Measurements from ENCODE around the gene RCOR1. TPM values are rescaled to one million over a fixed set of nuclear protein-coding genes. Genes with fewer than 3 reads are reported as not detected.

Gene RCOR1
- total and polyA plus RNA-seq, 10 donors: 3.7 to 30.6 (median 21.1) TPM

DNA sequence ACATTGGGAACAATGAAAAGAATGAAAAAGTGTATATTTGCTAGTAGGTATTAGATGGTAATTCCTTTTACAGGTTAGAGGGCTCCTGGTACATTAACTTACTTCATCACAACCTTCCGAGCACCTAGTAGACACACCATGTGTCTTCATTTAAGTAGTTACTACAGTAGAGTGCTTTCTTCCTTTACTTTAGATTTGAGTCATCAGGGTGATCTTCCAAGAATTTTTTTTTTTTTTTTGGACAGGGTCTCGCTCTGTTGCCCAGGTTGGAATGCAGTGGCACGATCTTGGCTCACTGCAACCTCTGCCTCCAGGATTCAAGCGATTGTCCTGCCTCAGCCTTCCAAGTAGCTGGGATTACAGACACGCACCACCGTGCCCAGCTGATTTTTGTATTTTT is 105.1 kb downstream of the RCOR1 start:
- no peak for TF ChIP-seq POLR2AphosphoS5 (IDR thresholded peaks at IDR 0.05)
- TF ChIP-seq POLR2A (IDR thresholded peaks at IDR 0.05): no peak
- TF ChIP-seq, protein P1, sequence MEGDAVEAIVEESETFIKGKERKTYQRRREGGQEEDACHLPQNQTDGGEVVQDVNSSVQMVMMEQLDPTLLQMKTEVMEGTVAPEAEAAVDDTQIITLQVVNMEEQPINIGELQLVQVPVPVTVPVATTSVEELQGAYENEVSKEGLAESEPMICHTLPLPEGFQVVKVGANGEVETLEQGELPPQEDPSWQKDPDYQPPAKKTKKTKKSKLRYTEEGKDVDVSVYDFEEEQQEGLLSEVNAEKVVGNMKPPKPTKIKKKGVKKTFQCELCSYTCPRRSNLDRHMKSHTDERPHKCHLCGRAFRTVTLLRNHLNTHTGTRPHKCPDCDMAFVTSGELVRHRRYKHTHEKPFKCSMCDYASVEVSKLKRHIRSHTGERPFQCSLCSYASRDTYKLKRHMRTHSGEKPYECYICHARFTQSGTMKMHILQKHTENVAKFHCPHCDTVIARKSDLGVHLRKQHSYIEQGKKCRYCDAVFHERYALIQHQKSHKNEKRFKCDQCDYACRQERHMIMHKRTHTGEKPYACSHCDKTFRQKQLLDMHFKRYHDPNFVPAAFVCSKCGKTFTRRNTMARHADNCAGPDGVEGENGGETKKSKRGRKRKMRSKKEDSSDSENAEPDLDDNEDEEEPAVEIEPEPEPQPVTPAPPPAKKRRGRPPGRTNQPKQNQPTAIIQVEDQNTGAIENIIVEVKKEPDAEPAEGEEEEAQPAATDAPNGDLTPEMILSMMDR (IDR thresholded peaks at IDR 0.05 in 8 of 11, conservative IDR thresholded peaks at IDR 0.05 in 3 of 11): no peak
- DNase-seq: no peak
- Histone ChIP-seq H3K4me1 (peaks cover 6 to 56% (median 22%) of the 10 kb centered on the region in 6 donors), H3K36me3 (peaks cover 0 to 16% (median 2%) of the 10 kb centered on the region in 6 donors), H3K27ac (no peak overlapping the region), H3K4me3 (no peak overlapping the region), H3K27me3 (replicated peaks in 1 of 7) (no peaks in the 10 kb centered on the region), H3K9me3 (no peaks in the 10 kb centered on the region)
- intact Hi-C loops (cut with DNase I; ENCODE audit: low total_unique reads): loop anchor here (10.0 kb wide), 1 partner anchor 397 kb away; the partner anchor contains the start of gene EXOC3L4
- 93 to 98% (median 97%) methylated on average over 6 of the region's 6 CpGs for WGBS, 5 donors

DNA sequence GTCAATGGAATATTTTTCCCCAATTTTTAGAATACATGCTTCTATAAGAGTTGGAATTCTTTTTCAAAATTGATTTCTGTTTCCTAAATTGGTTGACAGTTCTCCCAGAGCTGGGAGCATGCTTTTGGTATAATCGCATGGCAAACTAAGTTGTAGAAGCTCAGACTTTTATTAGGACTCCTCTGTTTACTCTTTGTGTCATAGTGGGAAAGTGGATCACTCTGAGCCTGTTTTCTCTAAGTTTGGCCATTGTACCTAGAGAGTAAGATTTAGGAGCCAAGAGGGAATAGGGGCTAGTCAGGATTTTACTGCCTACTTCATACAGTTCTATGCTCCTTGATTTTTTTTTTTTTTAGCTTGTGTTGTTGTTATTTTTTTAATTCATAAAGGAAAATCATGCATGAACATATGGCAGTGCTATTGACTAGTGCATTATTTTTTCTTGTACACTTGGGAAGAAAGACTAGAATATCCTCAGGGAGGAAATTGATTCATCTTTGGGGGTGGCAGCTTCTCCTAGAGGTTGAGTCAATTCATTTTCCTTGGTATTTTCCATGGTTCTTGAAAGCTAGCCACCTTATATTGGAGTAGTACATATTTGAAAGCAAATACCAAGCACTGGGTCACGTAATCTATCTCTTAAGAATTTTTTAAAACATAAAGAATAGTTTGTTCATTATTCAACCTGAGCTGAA is 107.1 kb downstream of the RCOR1 start:
- H3K9me3 ChIP-seq: peaks cover 0 to 10% (median 0%) of the 10 kb centered on the region in 8 donors
- DNase-seq: no peak
- H3K27me3 ChIP-seq (replicated peaks in 1 of 7): no peaks in the 10 kb centered on the region
- H3K27ac ChIP-seq: no peak overlapping the region
- TF ChIP-seq POLR2AphosphoS5 (IDR thresholded peaks at IDR 0.05) (no peak), POLR2A (IDR thresholded peaks at IDR 0.05) (no peak)
- TF ChIP-seq, protein P1 (IDR thresholded peaks at IDR 0.05 in 8 of 11, conservative IDR thresholded peaks at IDR 0.05 in 3 of 11): no peak
- peaks cover 4 to 35% (median 13%) of the 10 kb centered on the region in 6 donors for H3K4me1 ChIP-seq
- no peak overlapping the region for H3K4me3 ChIP-seq
- WGBS, 5 donors: 94 to 98% (median 96%) methylated on average over 2 of the region's 2 CpGs
- H3K36me3 ChIP-seq: peaks cover 0 to 32% (median 3%) of the 10 kb centered on the region in 6 donors
- intact Hi-C loops (cut with DNase I; ENCODE audit: low total_unique reads): loop anchor here (10.0 kb wide), 1 partner anchor 395 kb away; the partner anchor contains the start of gene EXOC3L4

GRCh38 chr14:102708494-102708893 is 116.0 kb downstream of the RCOR1 start:
- TF ChIP-seq, protein P1 (IDR thresholded peaks at IDR 0.05 in 8 of 11, conservative IDR thresholded peaks at IDR 0.05 in 3 of 11): no peak
- TF ChIP-seq POLR2A (IDR thresholded peaks at IDR 0.05) (no peak), POLR2AphosphoS5 (IDR thresholded peaks at IDR 0.05) (no peak)
- Histone ChIP-seq H3K4me3 (no peak overlapping the region), H3K36me3 (peaks cover 0 to 81% (median 15%) of the 10 kb centered on the region in 6 donors), H3K4me1 (no peaks in the 10 kb centered on the region), H3K9me3 (peaks cover 0 to 11% (median 3%) of the 10 kb centered on the region in 8 donors), H3K27ac (no peak overlapping the region), H3K27me3 (replicated peaks in 1 of 7) (no peaks in the 10 kb centered on the region)
- intact Hi-C loops (cut with DNase I; ENCODE audit: low total_unique reads): no loop called here
- no peak for DNase-seq
- WGBS, 5 donors: 83 to 96% (median 90%) methylated on average over 9 of the region's 9 CpGs

DNA sequence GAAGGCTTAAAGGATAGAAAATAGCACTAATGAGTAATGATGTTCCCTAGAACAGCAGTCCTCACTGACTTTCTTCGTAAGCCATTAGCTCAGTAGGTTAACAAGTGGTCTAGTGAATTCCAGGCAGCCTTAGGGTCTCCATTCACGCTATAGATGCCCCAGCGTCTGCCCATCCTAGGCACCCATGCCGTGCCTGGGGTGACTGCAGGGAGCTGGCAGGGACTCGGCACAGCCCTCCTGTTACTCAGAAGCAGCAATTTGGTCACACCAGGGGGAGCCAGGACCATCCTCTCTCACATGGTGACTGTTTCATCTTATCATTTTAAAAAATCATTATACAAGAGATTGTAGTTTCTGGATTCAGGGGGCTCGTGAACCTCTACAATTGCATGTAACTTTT is 118.8 kb downstream of the RCOR1 start:
- TF ChIP-seq POLR2AphosphoS5 (IDR thresholded peaks at IDR 0.05): no peak
- TF ChIP-seq, protein P1 (IDR thresholded peaks at IDR 0.05 in 8 of 11, conservative IDR thresholded peaks at IDR 0.05 in 3 of 11): no peak
- no peak for TF ChIP-seq POLR2A (IDR thresholded peaks at IDR 0.05)
- 90 to 96% (median 94%) methylated on average over 6 of the region's 6 CpGs for WGBS, 5 donors
- Histone ChIP-seq H3K36me3 (peaks cover 0 to 85% (median 18%) of the 10 kb centered on the region in 6 donors), H3K27ac (no peak overlapping the region), H3K27me3 (replicated peaks in 1 of 7) (no peaks in the 10 kb centered on the region), H3K4me3 (no peak overlapping the region), H3K9me3 (peaks cover 0 to 2% (median 0%) of the 10 kb centered on the region in 8 donors), H3K4me1 (no peaks in the 10 kb centered on the region)
- intact Hi-C loops (cut with DNase I; ENCODE audit: low total_unique reads): no loop called here
- DNase-seq: no peak
